BLaER1 treated with 17β-estradiol and CSF1 and Interleukin-3, amounts not matched to agents 10 nM and 100 nM (cell line): Measurements from ENCODE around the gene TTC1.
A peak's percentile ranks its signal among the peaks of the same experiment; 100 is the strongest.

ENCODE experiments used
- H3K27ac ChIP-seq, 11 experiments: shearing (Covaris generic); formaldehyde crosslinking; 2 replicates each; pipeline ENCODE4 v1.8.1; 2022
- H3K27me3 ChIP-seq, 11 experiments: shearing (Covaris generic); formaldehyde crosslinking; 2 replicates each; pipeline ENCODE4 v1.8.1; 2022
- H3K36me3 ChIP-seq, 11 experiments: shearing (Covaris generic); formaldehyde crosslinking; 2 replicates each; pipeline ENCODE4 v1.8.1; 2022
- H3K4me1 ChIP-seq, 10 experiments: shearing (Covaris generic); formaldehyde crosslinking; 2 replicates each; pipeline ENCODE4 v1.8.1; 2022
- H3K4me2 ChIP-seq, 11 experiments: shearing (Covaris generic); formaldehyde crosslinking; 2 replicates each; pipeline ENCODE4 v1.8.1; 2022
- H3K4me3 ChIP-seq, 10 experiments: shearing (Covaris generic); formaldehyde crosslinking; 2 replicates each; pipeline ENCODE4 v1.8.1; 2022
- H3K9ac ChIP-seq, 11 experiments: shearing (Covaris generic); formaldehyde crosslinking; 2 replicates each; pipeline ENCODE4 v1.8.1; 2022
- H3K9me3 ChIP-seq, 11 experiments: shearing (Covaris generic); formaldehyde crosslinking; replicated peaks in 1 of 11; 2 replicates each; pipeline ENCODE4 v1.8.1; 2022
- H4K20me1 ChIP-seq, 11 experiments: shearing (Covaris generic); formaldehyde crosslinking; 2 replicates each; pipeline ENCODE4 v1.8.1; 2022
- Cebpa-rat ChIP-seq, 11 experiments: shearing (Covaris generic); IDR thresholded peaks; 2 replicates each; pipeline ENCODE4 v1.8.1; 2022

The TTC1 gene

GRCh38 chr5:160090059-160090458, 81.1 kb downstream of the TTC1 start:
- Histone ChIP-seq H3K4me3 (no peak overlapping the region), H3K36me3 (peaks cover 20 to 54% (median 39%) of the 10 kb centered on the region in 11 experiments), H3K27me3 (no peaks in the 10 kb centered on the region), H3K4me1 (peaks cover 0 to 84% (median 50%) of the 10 kb centered on the region in 10 experiments; a peak in 15 of 20 replicates), H3K4me2 (peak overlapping the region in 6 of 11 experiments; percentile 50 to 90 (median 82); a peak in 12 of 22 replicates), H4K20me1 (no peaks in the 10 kb centered on the region), H3K9me3 (no peaks in the 10 kb centered on the region), H3K9ac (peak overlapping the region in 2 of 11 experiments; percentile 32 to 54; a peak in 2 of 22 replicates), H3K27ac (peak overlapping the region in 7 of 11 experiments; percentile 26 to 70 (median 55); a peak in 10 of 22 replicates)
- no peak for TF ChIP-seq Cebpa-rat (IDR thresholded peaks at IDR 0.05)

- peaks cover 20 to 63% (median 52%) of the 10 kb centered on the region in 11 experiments for H3K36me3 ChIP-seq
- H3K4me3 ChIP-seq, result peak overlapping the region in 1 of 10 experiments; percentile 2; a peak in 1 of 20 replicates
- H3K9ac ChIP-seq, result no peak overlapping the region
- no peaks in the 10 kb centered on the region for H3K27me3 ChIP-seq
- H3K9me3 ChIP-seq, result no peaks in the 10 kb centered on the region
- peaks cover 0 to 4% (median 0%) of the 10 kb centered on the region in 11 experiments; a peak in 2 of 22 replicates for H4K20me1 ChIP-seq
- peak overlapping the region in 4 of 11 experiments; percentile 26 to 66 (median 52); a peak in 8 of 22 replicates for H3K27ac ChIP-seq
- peaks cover 9 to 99% (median 68%) of the 10 kb centered on the region in 10 experiments; a peak in 18 of 20 replicates for H3K4me1 ChIP-seq
- H3K4me2 ChIP-seq, result peak overlapping the region in 5 of 11 experiments; percentile 58 to 72 (median 63); a peak in 10 of 22 replicates
- TF ChIP-seq Cebpa-rat (IDR thresholded peaks at IDR 0.05), result no peak
Observed at GRCh38 chr5:160092514-160092913, 83.6 kb downstream of the TTC1 start.

GRCh38 chr5:160092960-160093707, 84.2 kb downstream of the TTC1 start:
- H3K4me1 ChIP-seq, result peaks cover 10 to 99% (median 68%) of the 10 kb centered on the region in 10 experiments
- peaks cover 20 to 61% (median 52%) of the 10 kb centered on the region in 11 experiments for H3K36me3 ChIP-seq
- TF ChIP-seq Cebpa-rat (IDR thresholded peaks at IDR 0.05), result no peak
- peak overlapping the region in 5 of 11 experiments; percentile 26 to 66 (median 51); a peak in 8 of 22 replicates for H3K27ac ChIP-seq
- peak overlapping the region in 1 of 10 experiments; percentile 2; a peak in 1 of 20 replicates for H3K4me3 ChIP-seq
- H3K27me3 ChIP-seq, result no peaks in the 10 kb centered on the region
- no peaks in the 10 kb centered on the region for H3K9me3 ChIP-seq
- H3K9ac ChIP-seq, result peak overlapping the region in 3 of 11 experiments; percentile 0 to 22 (median 13); a peak in 2 of 22 replicates
- H3K4me2 ChIP-seq, result peak overlapping the region in 6 of 11 experiments; percentile 5 to 72 (median 62); a peak in 11 of 22 replicates
- peaks cover 0 to 4% (median 0%) of the 10 kb centered on the region in 11 experiments; a peak in 2 of 22 replicates for H4K20me1 ChIP-seq

- H3K27me3 ChIP-seq, result no peaks in the 10 kb centered on the region
- peak overlapping the region in 7 of 11 experiments; percentile 34 to 88 (median 79); a peak in 8 of 22 replicates for H3K27ac ChIP-seq
- H3K9ac ChIP-seq, result no peak overlapping the region
- H3K4me2 ChIP-seq, result peak overlapping the region in 5 of 11 experiments; percentile 70 to 88 (median 77); a peak in 10 of 22 replicates
- no peak overlapping the region for H3K4me3 ChIP-seq
- peaks cover 16 to 99% (median 65%) of the 10 kb centered on the region in 10 experiments for H3K4me1 ChIP-seq
- H3K9me3 ChIP-seq, result peaks cover 0 to 6% (median 0%) of the 10 kb centered on the region in 11 experiments; a peak in 1 of 22 replicates
- peaks cover 0 to 4% (median 0%) of the 10 kb centered on the region in 11 experiments; a peak in 2 of 22 replicates for H4K20me1 ChIP-seq
- H3K36me3 ChIP-seq, result peaks cover 36 to 88% (median 76%) of the 10 kb centered on the region in 11 experiments
- TF ChIP-seq Cebpa-rat (IDR thresholded peaks at IDR 0.05), result no peak
Observed at GRCh38 chr5:160096178-160096577, 87.2 kb downstream of the TTC1 start.

GRCh38 chr5:160097991-160098390, 89.1 kb downstream of the TTC1 start:
- Histone ChIP-seq H3K9ac (peak overlapping the region in 10 of 11 experiments; percentile 13 to 72 (median 62); a peak in 17 of 22 replicates), H4K20me1 (peaks cover 0 to 6% (median 0%) of the 10 kb centered on the region in 11 experiments; a peak in 4 of 22 replicates), H3K9me3 (peaks cover 0 to 6% (median 0%) of the 10 kb centered on the region in 11 experiments; a peak in 1 of 22 replicates), H3K4me3 (no peak overlapping the region; a peak in 1 of 20 replicates), H3K4me1 (peaks cover 16 to 99% (median 63%) of the 10 kb centered on the region in 10 experiments), H3K36me3 (peaks cover 27 to 89% (median 74%) of the 10 kb centered on the region in 11 experiments), H3K4me2 (peak overlapping the region; percentile 38 to 88 (median 71)), H3K27ac (peak overlapping the region; percentile 51 to 88 (median 79)), H3K27me3 (no peaks in the 10 kb centered on the region)
- TF ChIP-seq Cebpa-rat (IDR thresholded peaks at IDR 0.05), result peak in 5 of 11 experiments; percentile 29 to 83 (median 58); a peak in 6 of 22 replicates

GRCh38 chr5:160105686-160106360, 96.9 kb downstream of the TTC1 start:
- H3K36me3 ChIP-seq, result peaks cover 27 to 96% (median 81%) of the 10 kb centered on the region in 11 experiments; a peak in 21 of 22 replicates
- no peaks in the 10 kb centered on the region for H3K9me3 ChIP-seq
- H4K20me1 ChIP-seq, result peaks cover 0 to 78% (median 23%) of the 10 kb centered on the region in 11 experiments; a peak in 12 of 22 replicates
- no peak for TF ChIP-seq Cebpa-rat (IDR thresholded peaks at IDR 0.05)
- H3K27ac ChIP-seq, result peak overlapping the region in 5 of 11 experiments; percentile 7 to 61 (median 28); a peak in 7 of 22 replicates
- H3K27me3 ChIP-seq, result no peaks in the 10 kb centered on the region
- peaks cover 3 to 97% (median 40%) of the 10 kb centered on the region in 10 experiments; a peak in 18 of 20 replicates for H3K4me1 ChIP-seq
- peak overlapping the region in 3 of 11 experiments; percentile 25 to 48 (median 37); a peak in 5 of 22 replicates for H3K9ac ChIP-seq
- H3K4me3 ChIP-seq, result no peak overlapping the region
- H3K4me2 ChIP-seq, result peak overlapping the region in 7 of 11 experiments; percentile 23 to 65 (median 41); a peak in 12 of 22 replicates

- Histone ChIP-seq H3K9me3 (peaks cover 0 to 19% (median 15%) of the 10 kb centered on the region in 11 experiments; a peak in 17 of 22 replicates), H3K9ac (no peak overlapping the region), H3K27me3 (no peaks in the 10 kb centered on the region), H3K4me3 (no peak overlapping the region), H3K4me1 (peaks cover 3 to 94% (median 36%) of the 10 kb centered on the region in 10 experiments; a peak in 18 of 20 replicates), H3K36me3 (peaks cover 42 to 96% (median 85%) of the 10 kb centered on the region in 11 experiments), H4K20me1 (peaks cover 0 to 94% (median 24%) of the 10 kb centered on the region in 11 experiments; a peak in 13 of 22 replicates), H3K4me2 (peak overlapping the region in 3 of 11 experiments; percentile 18 to 59 (median 27); a peak in 5 of 22 replicates), H3K27ac (no peak overlapping the region)
- no peak for TF ChIP-seq Cebpa-rat (IDR thresholded peaks at IDR 0.05)
Observed at GRCh38 chr5:160108124-160108523, 99.2 kb downstream of the TTC1 start.
